ENCODE data around the gene VASP. TPM values are rescaled to one million over a fixed set of nuclear protein-coding genes. Genes with fewer than 3 reads are reported as not detected.
A peak's percentile ranks its signal among the peaks of the same experiment; 100 is the strongest.

Gene VASP
- total RNA-seq, 2 experiments from 2014 or later, result 166 to 180 TPM

DNA sequence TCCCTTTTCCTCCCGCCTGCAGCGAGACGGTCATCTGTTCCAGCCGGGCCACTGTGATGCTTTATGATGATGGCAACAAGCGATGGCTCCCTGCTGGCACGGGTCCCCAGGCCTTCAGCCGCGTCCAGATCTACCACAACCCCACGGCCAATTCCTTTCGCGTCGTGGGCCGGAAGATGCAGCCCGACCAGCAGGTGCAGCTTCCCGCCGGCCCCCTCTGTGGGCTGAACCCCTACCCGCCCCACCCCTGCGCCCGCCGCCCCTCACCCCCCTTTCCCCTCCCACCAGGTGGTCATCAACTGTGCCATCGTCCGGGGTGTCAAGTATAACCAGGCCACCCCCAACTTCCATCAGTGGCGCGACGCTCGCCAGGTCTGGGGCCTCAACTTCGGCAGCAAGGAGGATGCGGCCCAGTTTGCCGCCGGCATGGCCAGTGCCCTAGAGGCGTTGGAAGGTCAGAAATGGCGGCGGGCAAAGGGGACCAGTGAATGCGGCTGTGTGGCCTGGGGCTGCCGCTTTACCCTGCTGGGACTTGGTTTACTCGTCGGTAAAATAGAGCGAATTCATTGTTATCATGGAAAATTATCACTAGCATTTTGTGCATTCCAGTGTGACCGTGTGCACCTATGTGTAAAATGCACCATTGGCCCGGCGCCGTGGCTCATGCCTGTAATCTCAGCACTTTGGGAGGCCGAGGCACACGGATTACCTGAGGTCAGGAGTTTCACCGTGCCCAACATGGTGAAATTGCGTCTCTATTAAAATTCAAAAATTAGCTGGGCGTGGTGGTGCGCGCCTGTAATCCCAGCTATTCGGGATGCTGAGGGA, 10.6 kb downstream of the VASP start:
- POLR2A ChIA-PET, result no interaction called here
- Mint-ChIP-seq H3K9me3 (no peaks in the 10 kb centered on the region), H3K36me3 (peaks cover 19% of the 10 kb centered on the region), H3K27ac (peak overlapping the region; percentile 54), H3K4me1 (peaks cover 28% of the 10 kb centered on the region), H3K4me3 (no peak overlapping the region), H3K27me3 (no peaks in the 10 kb centered on the region)
- DNase-seq (no peak), ATAC-seq (ENCODE audit: low read depth) (no peak)

DNA sequence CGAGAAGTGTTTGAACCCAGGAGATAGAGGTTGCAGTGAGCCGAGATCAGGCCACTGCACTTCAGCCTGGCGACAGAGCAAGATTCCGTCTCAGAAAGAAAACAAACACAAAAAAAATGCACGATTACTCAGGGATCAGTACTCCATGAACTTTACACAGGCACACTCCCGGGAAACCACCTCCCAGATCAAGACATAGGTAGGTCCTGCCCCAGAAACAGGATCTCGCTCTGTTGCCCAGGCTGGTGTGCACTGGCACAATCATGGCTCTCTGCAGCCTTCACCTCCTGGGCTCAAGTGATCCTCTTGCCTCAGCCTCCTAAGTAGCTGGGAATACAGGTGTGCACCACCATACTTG, 11.2 kb downstream of the VASP start:
- no peak overlapping the region for H3K27ac Mint-ChIP-seq
- no peaks in the 10 kb centered on the region for H3K27me3 Mint-ChIP-seq
- H3K4me1 Mint-ChIP-seq, result peaks cover 26% of the 10 kb centered on the region
- DNase-seq (no peak), ATAC-seq (ENCODE audit: low read depth) (no peak)
- POLR2A ChIA-PET, result no interaction called here
- H3K9me3 Mint-ChIP-seq, result no peaks in the 10 kb centered on the region
- peaks cover 17% of the 10 kb centered on the region for H3K36me3 Mint-ChIP-seq
- H3K4me3 Mint-ChIP-seq, result no peak overlapping the region

GRCh38 chr19:45522010-45522941, 15.0 kb downstream of the VASP start:
- peaks cover 20% of the 10 kb centered on the region for H3K36me3 Mint-ChIP-seq
- no peak overlapping the region for H3K27ac Mint-ChIP-seq
- H3K9me3 Mint-ChIP-seq, result no peaks in the 10 kb centered on the region
- H3K4me1 Mint-ChIP-seq, result peaks cover 19% of the 10 kb centered on the region
- H3K27me3 Mint-ChIP-seq, result no peaks in the 10 kb centered on the region
- no peak for DNase-seq
- POLR2A ChIA-PET, result interaction anchor here (0.6 kb wide), 1 partner anchor 20 kb away, joined by 3 read pairs; no protein-coding TSS in a partner anchor
- no peak overlapping the region for H3K4me3 Mint-ChIP-seq
- no peak for ATAC-seq (ENCODE audit: low read depth)

DNA sequence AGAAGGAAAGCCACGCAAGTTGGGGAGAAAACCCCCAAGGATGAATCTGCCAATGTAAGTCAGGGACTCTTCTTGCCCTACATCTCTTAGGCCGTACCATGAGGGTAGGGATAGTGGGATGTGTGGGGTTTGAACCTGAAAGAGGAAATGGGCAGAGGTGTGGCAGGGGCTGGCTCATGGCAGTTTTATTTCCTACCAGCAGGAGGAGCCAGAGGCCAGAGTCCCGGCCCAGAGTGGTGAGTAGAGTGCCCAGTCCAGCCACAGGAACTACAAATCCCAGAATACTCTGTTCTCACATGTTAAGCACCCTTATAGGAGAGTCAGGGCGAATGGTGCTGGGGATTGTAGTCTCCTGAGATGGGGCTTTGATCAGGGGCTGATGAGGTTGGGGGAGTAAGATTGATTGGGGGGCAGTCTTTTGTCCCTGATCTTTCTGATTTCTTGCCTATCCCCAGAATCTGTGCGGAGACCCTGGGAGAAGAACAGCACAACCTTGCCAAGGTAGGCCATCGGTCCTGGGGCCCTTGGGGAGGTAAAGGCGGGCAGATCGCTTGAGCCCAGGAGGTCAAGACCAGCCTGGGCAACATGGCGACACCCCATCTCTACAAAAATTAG, 16.5 kb downstream of the VASP start:
- Mint-ChIP-seq H3K27me3 (no peaks in the 10 kb centered on the region), H3K4me1 (peaks cover 22% of the 10 kb centered on the region), H3K4me3 (no peak overlapping the region), H3K9me3 (no peaks in the 10 kb centered on the region), H3K27ac (peak overlapping the region; percentile 25), H3K36me3 (peaks cover 20% of the 10 kb centered on the region)
- POLR2A ChIA-PET, result interaction anchor here (0.7 kb wide), 1 partner anchor 457 kb away, joined by 3 read pairs; no protein-coding TSS in a partner anchor
- ATAC-seq (ENCODE audit: low read depth) (peak; percentile 92), DNase-seq (peak; percentile 71)

DNA sequence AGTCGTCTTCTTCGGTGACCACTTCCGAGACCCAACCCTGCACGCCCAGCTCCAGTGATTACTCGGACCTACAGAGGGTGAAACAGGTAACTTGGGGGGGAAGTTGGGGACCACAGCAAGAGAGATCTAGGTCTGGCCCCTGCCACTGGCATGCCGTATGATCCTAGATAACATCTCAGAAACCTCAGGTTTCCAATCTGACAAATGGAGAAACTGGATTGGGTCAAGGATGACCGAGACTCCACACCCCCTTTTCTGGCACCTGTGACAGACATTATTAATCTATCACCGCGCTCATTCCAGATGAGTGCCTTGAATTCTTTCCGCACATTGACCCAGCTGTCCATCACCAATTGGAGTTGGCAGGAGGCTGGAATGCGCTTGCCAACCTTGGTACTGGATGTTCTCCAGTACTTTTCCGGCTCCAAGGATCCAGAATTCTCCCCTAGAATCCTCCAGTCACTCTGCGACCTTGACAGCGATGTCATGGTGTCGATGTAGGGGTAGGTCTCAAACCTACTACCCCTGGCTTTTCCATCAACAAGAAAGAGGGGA, 17.4 kb downstream of the VASP start:
- H3K4me3 Mint-ChIP-seq, result no peak overlapping the region
- ATAC-seq (ENCODE audit: low read depth), result no peak
- H3K27ac Mint-ChIP-seq, result no peak overlapping the region
- H3K36me3 Mint-ChIP-seq, result peaks cover 20% of the 10 kb centered on the region
- DNase-seq, result no peak
- H3K9me3 Mint-ChIP-seq, result no peaks in the 10 kb centered on the region
- H3K27me3 Mint-ChIP-seq, result no peaks in the 10 kb centered on the region
- POLR2A ChIA-PET, result no interaction called here
- H3K4me1 Mint-ChIP-seq, result peaks cover 22% of the 10 kb centered on the region

GRCh38 chr19:45526143-45526542, 18.9 kb downstream of the VASP start:
- POLR2A ChIA-PET, result interaction anchor here (1.0 to 1.4 kb wide), 2 partner anchors 30 to 57 kb away, joined by 3 read pairs; no protein-coding TSS in a partner anchor
- H3K36me3 Mint-ChIP-seq, result peaks cover 20% of the 10 kb centered on the region

DNA sequence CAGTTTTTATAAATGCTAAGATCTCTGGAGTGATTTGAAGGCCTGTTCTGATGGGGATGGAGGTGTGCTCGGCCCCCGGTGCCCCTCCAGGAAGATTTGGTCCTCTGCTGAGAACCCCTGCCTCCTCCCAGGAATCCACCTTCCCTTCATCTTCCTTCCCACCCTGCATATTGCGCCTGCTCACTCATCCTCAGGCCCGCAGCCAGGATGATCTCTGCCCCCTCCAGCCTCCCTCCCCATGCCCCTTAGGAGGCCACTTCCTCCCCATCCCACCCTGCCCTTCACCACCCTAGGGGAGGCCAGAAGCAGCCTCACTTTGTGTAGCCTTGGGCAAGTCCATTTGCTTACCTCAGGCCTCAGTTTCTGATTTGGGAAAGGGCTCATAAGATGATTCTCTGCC, 19.7 kb downstream of the VASP start:
- ATAC-seq (ENCODE audit: low read depth), result no peak
- DNase-seq, result no peak
- no peak overlapping the region for H3K4me3 Mint-ChIP-seq
- no peaks in the 10 kb centered on the region for H3K9me3 Mint-ChIP-seq
- H3K27ac Mint-ChIP-seq, result no peak overlapping the region
- POLR2A ChIA-PET, result no interaction called here
- H3K27me3 Mint-ChIP-seq, result no peaks in the 10 kb centered on the region
- H3K36me3 Mint-ChIP-seq, result peaks cover 20% of the 10 kb centered on the region
- H3K4me1 Mint-ChIP-seq, result peaks cover 20% of the 10 kb centered on the region

More at GRCh38 chr19:45526143-45526542, 18.9 kb downstream of the VASP start:
- Mint-ChIP-seq H3K4me3 (no peak overlapping the region), H3K27ac (no peak overlapping the region), H3K27me3 (no peaks in the 10 kb centered on the region), H3K4me1 (peaks cover 22% of the 10 kb centered on the region), H3K9me3 (no peaks in the 10 kb centered on the region)
- DNase-seq, result no peak
- ATAC-seq (ENCODE audit: low read depth), result no peak

DNA sequence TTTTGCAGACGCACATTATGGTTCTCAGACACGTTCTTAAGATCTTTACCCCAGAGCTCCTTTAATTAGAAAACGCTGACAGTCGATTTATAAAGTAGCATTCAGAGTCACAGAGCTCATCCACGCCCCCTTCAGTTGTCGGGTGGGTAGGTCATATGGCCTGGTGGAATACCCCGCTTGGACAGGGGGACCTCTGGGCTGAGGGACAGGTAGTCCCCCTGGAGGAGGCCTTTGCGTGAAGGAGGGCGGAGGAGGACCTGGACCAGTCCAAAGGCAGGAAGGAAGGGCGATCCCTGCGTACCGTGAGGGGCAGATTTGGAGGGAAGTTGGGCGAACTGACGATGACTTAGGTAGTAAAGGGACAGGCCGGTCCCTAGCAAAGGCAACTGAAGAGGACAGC, 20.5 kb downstream of the VASP start:
- H3K36me3 Mint-ChIP-seq, result peaks cover 20% of the 10 kb centered on the region
- ATAC-seq (ENCODE audit: low read depth), result no peak
- peaks cover 2% of the 10 kb centered on the region for H3K9me3 Mint-ChIP-seq
- POLR2A ChIA-PET, result no interaction called here
- H3K4me3 Mint-ChIP-seq, result no peak overlapping the region
- DNase-seq, result no peak
- H3K27me3 Mint-ChIP-seq, result no peaks in the 10 kb centered on the region
- H3K4me1 Mint-ChIP-seq, result peaks cover 20% of the 10 kb centered on the region
- H3K27ac Mint-ChIP-seq, result no peak overlapping the region

DNA sequence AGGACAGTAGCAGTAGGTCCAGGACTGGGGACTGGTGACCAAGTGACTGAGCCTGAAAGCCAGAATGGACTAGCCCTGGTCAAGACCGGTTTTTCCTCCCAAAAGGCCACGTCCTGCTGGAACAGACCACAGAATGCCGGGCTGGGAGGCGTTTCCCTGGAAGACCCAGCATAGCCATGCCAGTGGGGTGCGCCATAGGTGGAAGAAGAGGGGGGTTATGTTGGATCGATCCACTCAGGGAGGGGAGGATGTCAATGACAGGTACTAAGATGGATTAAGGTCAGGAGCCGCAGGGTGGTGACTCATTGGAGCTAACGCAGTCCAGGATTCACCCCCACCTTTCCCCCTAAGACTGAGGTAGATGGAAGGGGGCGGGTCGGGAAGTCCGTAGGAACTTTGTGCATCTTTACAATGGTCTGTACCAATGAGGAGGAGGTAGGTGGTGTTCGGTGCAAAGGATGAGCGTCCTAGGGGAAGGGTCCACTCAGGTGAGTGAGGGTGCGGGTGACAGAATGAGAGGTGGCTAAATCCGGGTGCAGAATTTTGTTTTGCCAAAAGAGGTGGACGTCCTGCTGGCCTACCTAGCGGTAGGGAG, 21.0 kb downstream of the VASP start:
- peaks cover 20% of the 10 kb centered on the region for H3K36me3 Mint-ChIP-seq
- no peak overlapping the region for H3K4me3 Mint-ChIP-seq
- no peaks in the 10 kb centered on the region for H3K27me3 Mint-ChIP-seq
- POLR2A ChIA-PET, result interaction anchor here (0.6 kb wide), 1 partner anchor 18 kb away, joined by 3 read pairs; no protein-coding TSS in a partner anchor
- peaks cover 2% of the 10 kb centered on the region for H3K9me3 Mint-ChIP-seq
- H3K27ac Mint-ChIP-seq, result no peak overlapping the region
- ATAC-seq (ENCODE audit: low read depth) (no peak), DNase-seq (no peak)
- peaks cover 19% of the 10 kb centered on the region for H3K4me1 Mint-ChIP-seq

DNA sequence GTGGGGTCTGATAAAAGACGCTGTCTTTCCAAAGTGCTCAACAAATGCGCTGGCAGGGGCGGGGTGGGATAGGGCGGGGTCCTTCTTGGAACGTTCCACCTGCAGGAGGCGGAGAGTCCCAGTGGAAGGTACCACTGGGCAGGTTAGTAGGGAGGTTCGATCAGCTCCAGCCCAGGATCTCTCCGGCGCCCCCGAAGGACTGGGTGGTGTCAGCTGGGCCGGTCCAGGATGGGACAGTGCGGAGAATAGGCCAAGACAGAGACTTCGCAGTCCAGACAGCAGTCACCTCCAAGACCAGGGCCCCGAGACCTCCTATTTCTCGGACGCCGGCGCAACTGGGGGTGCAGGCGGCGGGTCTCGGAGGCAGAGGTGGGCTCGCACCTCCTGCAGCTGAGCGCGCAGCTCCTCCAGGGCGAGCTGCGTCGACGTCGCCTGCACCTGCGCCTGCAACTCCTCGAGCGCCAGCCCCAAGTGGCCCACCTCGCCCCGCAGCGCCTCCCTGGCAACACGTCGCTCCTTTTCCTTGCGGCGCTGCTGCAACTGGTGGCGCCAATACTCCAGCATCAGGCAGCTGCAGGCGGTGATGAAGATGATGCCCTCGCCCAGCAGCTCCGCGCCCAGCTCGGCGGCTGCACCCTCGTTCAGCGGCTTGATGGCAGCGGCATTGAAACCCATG, 21.6 kb downstream of the VASP start:
- H3K27me3 Mint-ChIP-seq, result no peaks in the 10 kb centered on the region
- ATAC-seq (ENCODE audit: low read depth) (peak; percentile 34), DNase-seq (no peak)
- no peak overlapping the region for H3K4me3 Mint-ChIP-seq
- peaks cover 2% of the 10 kb centered on the region for H3K9me3 Mint-ChIP-seq
- H3K27ac Mint-ChIP-seq, result no peak overlapping the region
- H3K36me3 Mint-ChIP-seq, result peaks cover 15% of the 10 kb centered on the region
- POLR2A ChIA-PET, result interaction anchor here (0.6 to 1.5 kb wide), 4 partner anchors 18 to 112 kb away, joined by 3 to 5 read pairs (median 3); partner anchors contain the start of gene VASP
- peaks cover 13% of the 10 kb centered on the region for H3K4me1 Mint-ChIP-seq

DNA sequence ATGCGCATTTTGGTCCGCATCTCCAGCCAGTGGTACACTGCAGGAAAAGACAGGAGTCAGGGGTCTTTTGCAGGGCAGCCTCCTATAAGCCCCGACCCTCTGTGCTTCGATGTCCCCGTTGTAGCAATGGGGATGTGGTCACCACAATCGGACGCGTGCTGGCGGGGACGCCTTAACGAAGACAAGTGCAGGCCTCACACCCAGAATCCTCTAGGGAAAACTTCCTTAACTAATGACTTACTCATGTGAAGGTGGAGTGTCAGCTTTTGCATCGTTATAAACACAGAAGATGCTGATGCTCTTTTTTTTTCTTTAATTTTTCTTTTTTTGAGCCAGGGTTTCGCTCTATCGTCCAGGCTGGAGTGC, 22.1 kb downstream of the VASP start:
- no peak for DNase-seq
- POLR2A ChIA-PET, result interaction anchor here (0.6 to 1.5 kb wide), 4 partner anchors 22 to 112 kb away, joined by 3 to 5 read pairs (median 3); partner anchors contain the start of gene VASP
- peaks cover 13% of the 10 kb centered on the region for H3K36me3 Mint-ChIP-seq
- peaks cover 11% of the 10 kb centered on the region for H3K4me1 Mint-ChIP-seq
- no peaks in the 10 kb centered on the region for H3K27me3 Mint-ChIP-seq
- ATAC-seq (ENCODE audit: low read depth), result no peak
- no peak overlapping the region for H3K27ac Mint-ChIP-seq
- H3K9me3 Mint-ChIP-seq, result peaks cover 2% of the 10 kb centered on the region
- no peak overlapping the region for H3K4me3 Mint-ChIP-seq

- POLR2A ChIA-PET, result no interaction called here
- no peak overlapping the region for H3K27ac Mint-ChIP-seq
- H3K27me3 Mint-ChIP-seq, result no peaks in the 10 kb centered on the region
Observed at GRCh38 chr19:45531349-45531748, 24.1 kb downstream of the VASP start.

More at GRCh38 chr19:45531349-45531748, 24.1 kb downstream of the VASP start:
- H3K9me3 Mint-ChIP-seq, result peaks cover 2% of the 10 kb centered on the region
- peaks cover 10% of the 10 kb centered on the region for H3K36me3 Mint-ChIP-seq
- DNase-seq, result no peak
- H3K4me1 Mint-ChIP-seq, result peaks cover 4% of the 10 kb centered on the region
- no peak for ATAC-seq (ENCODE audit: low read depth)
- no peak overlapping the region for H3K4me3 Mint-ChIP-seq
